ENCODE data around the gene RASGRP3.

DNA sequence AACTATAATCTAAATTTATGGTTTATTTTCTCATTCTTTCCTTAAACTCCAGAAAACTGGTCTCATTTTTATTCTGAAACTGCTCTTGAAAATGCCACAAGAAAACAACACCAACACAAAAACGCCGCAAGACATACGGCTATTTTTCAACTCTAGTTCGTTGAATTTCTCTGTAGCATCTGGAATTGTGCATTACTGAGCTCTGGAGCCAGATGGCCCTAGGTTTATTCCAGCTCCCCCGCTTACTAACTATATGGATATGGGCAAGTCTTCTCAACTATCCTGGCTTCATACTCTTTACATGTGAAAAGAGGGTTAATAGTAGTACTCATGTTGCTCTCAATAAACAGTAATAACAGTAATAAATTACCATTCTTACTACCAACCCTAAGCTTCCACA, 102.8 kb downstream of the RASGRP3 start:
- TF ChIP-seq, protein P1, sequence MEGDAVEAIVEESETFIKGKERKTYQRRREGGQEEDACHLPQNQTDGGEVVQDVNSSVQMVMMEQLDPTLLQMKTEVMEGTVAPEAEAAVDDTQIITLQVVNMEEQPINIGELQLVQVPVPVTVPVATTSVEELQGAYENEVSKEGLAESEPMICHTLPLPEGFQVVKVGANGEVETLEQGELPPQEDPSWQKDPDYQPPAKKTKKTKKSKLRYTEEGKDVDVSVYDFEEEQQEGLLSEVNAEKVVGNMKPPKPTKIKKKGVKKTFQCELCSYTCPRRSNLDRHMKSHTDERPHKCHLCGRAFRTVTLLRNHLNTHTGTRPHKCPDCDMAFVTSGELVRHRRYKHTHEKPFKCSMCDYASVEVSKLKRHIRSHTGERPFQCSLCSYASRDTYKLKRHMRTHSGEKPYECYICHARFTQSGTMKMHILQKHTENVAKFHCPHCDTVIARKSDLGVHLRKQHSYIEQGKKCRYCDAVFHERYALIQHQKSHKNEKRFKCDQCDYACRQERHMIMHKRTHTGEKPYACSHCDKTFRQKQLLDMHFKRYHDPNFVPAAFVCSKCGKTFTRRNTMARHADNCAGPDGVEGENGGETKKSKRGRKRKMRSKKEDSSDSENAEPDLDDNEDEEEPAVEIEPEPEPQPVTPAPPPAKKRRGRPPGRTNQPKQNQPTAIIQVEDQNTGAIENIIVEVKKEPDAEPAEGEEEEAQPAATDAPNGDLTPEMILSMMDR (IDR thresholded peaks at IDR 0.05; ENCODE audit: low read length): no peak
- TF ChIP-seq EZH2phosphoT487 (IDR thresholded peaks at IDR 0.05; ENCODE audit: low read length): no peak
